ENCODE results near the gene WDR76. TPM values are rescaled to one million over a fixed set of nuclear protein-coding genes. Genes with fewer than 3 reads are reported as not detected.
"Not testable (repeated sequence)": the region's sequence is repeated elsewhere in the genome, so short reads cannot be mapped to it uniquely, and the experiment has no call there.

The WDR76 gene
- total RNA-seq, 2 experiments from 2014 or later, result 75.1 to 81.1 TPM

GRCh38 chr15:43800286-43801141, 26.3 kb upstream of the WDR76 start, which contains the start of gene HYPK:
Gene HYPK, plus strand, starts transcription at chr15:43800599. Its CDS starts 24 bp downstream, at chr15:43800623.
- H3K36me3 Mint-ChIP-seq, result peaks cover 47% of the 10 kb centered on the region
- peaks cover 3% of the 10 kb centered on the region for H3K9me3 Mint-ChIP-seq
- peak within 1 kb of the TSS; percentile 97 for H3K4me3 Mint-ChIP-seq

DNA sequence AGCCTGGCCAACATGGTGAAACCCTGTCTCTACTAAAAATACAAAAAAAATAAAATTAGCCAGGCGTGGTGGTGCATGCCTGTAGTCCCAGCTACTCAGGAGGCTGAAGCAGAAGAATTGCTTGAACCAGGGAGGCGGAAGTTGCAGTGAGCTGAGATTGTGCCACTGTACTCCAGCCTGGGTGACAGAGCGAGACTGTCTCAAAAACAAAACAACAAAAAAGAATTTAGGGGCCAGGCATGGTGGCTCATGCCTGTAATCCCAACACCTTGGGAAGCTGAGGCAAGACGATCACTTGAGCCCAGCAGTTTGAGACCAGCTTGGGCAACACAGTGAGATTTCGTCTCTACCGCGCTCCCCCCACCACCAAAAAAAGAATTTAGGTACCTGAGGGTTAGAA, 24.1 kb upstream of the WDR76 start:
- not testable (repeated sequence) for H3K4me3 Mint-ChIP-seq, H3K9me3 Mint-ChIP-seq, DNase-seq, H3K27me3 Mint-ChIP-seq, H3K27ac Mint-ChIP-seq
- Mint-ChIP-seq H3K36me3 (peaks cover 57% of the 10 kb centered on the region), H3K4me1 (peaks cover 29% of the 10 kb centered on the region)

More at GRCh38 chr15:43800286-43801141, 26.3 kb upstream of the WDR76 start, which contains the start of gene HYPK:
- peaks cover 40% of the 10 kb centered on the region for H3K4me1 Mint-ChIP-seq
- peak; percentile 88 for DNase-seq
- peak within 1 kb of the TSS; percentile 96 for H3K27ac Mint-ChIP-seq
- H3K27me3 Mint-ChIP-seq, result no peaks in the 10 kb centered on the region

- H3K4me1 Mint-ChIP-seq, result peaks cover 6% of the 10 kb centered on the region
- DNase-seq, result no peak
- peaks cover 36% of the 10 kb centered on the region for H3K36me3 Mint-ChIP-seq
Observed at GRCh38 chr15:43808435-43808950, 18.3 kb upstream of the WDR76 start.

DNA sequence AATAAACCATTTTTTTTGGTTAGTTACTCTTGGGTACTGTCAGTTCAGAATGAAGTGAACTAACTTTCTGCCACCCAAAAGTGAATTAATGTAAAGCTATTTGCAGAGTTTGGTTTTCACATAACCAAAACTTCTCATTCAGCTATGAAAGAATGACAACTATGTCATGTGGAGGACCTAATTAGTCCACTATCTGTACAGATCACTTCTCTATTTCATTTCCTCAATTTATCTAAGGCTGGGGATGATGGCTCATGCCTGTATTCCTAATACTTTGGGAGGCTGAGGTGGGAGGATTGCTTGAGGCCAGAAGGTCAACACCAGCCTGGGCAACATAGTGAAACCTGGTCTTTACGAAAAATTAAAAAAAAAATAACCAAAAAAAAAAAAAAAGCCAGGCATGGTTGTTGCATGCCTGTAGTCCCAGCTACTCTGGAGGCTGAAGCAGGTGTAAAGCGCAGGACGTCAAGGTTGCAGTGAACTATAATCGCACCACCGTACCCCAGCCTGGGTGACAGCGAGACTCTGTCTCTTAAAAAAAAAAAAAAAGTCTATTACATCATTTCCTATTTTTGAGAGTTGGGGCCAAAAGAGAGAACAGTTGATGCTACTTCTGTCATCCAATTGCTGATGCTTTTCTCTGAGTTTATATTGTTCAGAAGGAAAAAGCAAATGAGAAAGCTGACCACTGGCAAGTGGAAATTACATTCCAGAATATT, 17.7 kb upstream of the WDR76 start:
- no peak for DNase-seq
- Mint-ChIP-seq H3K9me3 (no peaks in the 10 kb centered on the region), H3K4me3 (no peak overlapping the region), H3K4me1 (peaks cover 6% of the 10 kb centered on the region), H3K27me3 (no peaks in the 10 kb centered on the region), H3K27ac (peak overlapping the region; percentile 61), H3K36me3 (peaks cover 36% of the 10 kb centered on the region)

More at GRCh38 chr15:43808435-43808950, 18.3 kb upstream of the WDR76 start:
- Mint-ChIP-seq H3K9me3 (no peaks in the 10 kb centered on the region), H3K4me3 (no peak overlapping the region), H3K27ac (no peak overlapping the region), H3K27me3 (no peaks in the 10 kb centered on the region)

- H3K4me3 Mint-ChIP-seq, H3K27me3 Mint-ChIP-seq, DNase-seq, H3K9me3 Mint-ChIP-seq, H3K27ac Mint-ChIP-seq: not testable (repeated sequence)
- peaks cover 11% of the 10 kb centered on the region for H3K4me1 Mint-ChIP-seq
- H3K36me3 Mint-ChIP-seq, result peaks cover 25% of the 10 kb centered on the region
Observed at GRCh38 chr15:43815064-43815463, 11.7 kb upstream of the WDR76 start.

GRCh38 chr15:43821505-43821904, 5.3 kb upstream of the WDR76 start:
- H3K9me3 Mint-ChIP-seq, result peaks cover 3% of the 10 kb centered on the region
- no peak for DNase-seq
- H3K4me1 Mint-ChIP-seq, result peaks cover 41% of the 10 kb centered on the region
- H3K36me3 Mint-ChIP-seq, result peaks cover 32% of the 10 kb centered on the region
- peak overlapping the region; percentile 7 for H3K27ac Mint-ChIP-seq
- H3K27me3 Mint-ChIP-seq, result no peaks in the 10 kb centered on the region
- peak overlapping the region; percentile 47 for H3K4me3 Mint-ChIP-seq

DNA sequence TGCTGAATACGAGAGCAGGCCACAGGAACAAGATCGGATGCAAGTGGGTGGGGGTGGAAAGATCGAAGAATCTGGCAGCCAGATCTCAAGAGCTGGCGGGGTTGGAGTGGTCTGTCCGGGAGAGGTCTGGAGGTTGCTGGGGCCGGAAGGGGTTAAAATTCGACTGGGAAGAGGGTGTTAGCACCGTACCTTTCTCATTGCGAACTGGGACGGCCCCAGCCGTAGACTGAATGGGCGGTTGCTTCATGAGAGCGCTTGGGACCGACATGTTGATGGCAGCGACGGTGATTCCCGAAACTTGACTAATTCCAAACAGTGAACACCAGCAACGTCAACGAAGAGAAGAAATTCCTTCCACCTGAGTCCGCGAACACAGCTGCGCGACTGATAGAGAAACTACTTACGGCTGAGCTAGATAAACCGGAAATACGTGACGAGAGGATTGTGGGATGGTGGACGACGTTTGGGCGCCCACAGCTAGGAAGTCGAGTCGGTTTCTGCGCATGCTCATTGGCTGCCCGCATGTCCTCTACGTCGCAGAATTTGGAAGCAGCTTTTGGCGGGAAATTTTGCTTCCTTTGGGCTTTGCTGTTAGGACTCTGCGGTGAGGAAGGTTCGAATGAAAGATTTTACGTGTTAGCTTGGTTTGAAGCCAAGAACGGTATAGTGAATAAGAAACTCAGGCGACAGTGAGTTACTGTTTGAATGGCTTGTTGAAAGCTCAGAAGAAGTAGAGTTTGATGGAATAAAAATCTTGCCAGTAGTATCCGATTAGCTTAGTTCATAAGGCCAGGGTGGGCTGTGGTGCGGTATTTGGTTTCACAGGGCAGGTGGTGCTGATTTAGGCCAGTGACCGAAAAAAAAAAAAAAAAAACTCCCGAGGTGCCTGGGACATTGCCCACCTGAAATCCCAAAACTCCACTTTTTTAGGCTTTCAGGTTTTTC, 2.2 kb upstream of the WDR76 start, which contains the start of gene MFAP1:
Gene MFAP1 (minus strand): TSS at position 389 of the 945 bp plus-strand sequence. CDS start 121 bp downstream, at position 268.
- peaks cover 47% of the 10 kb centered on the region for H3K4me1 Mint-ChIP-seq
- H3K36me3 Mint-ChIP-seq, result peaks cover 48% of the 10 kb centered on the region
- peak; percentile 88 for DNase-seq
- H3K9me3 Mint-ChIP-seq, result peaks cover 3% of the 10 kb centered on the region
- H3K4me3 Mint-ChIP-seq, result peak within 1 kb of the TSS; percentile 100
- peak within 1 kb of the TSS; percentile 98 for H3K27ac Mint-ChIP-seq
- H3K27me3 Mint-ChIP-seq, result no peaks in the 10 kb centered on the region

- DNase-seq, result not testable (repeated sequence)
- H3K4me3 Mint-ChIP-seq, result peak overlapping the region; percentile 22
- peak overlapping the region; percentile 98 for H3K27ac Mint-ChIP-seq
Observed at GRCh38 chr15:43825305-43825704, 1.5 kb upstream of the WDR76 start.

DNA sequence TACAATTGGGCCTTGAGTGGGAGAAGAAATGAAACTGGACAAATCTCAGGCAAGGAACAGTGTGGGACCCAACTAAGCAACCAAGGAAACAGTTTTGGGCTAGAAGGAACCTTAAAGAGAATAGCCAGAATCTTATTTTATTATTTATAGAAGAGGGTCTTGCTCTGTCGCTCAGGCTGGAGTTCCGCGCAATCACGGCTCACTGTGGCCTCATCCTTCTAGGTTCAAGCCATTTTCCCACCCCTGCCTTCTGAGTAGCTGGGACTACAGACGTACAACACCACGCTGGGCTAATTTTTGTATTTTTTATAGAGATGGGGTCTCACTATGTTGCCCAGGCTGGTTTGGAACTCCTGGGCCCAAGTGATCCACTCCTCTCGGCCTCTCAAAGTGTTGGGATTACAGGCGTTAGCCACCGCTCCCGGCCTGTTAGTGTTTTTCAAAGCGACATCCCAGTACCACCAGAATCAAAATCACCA, 734 bp upstream of the WDR76 start:
- H3K27ac Mint-ChIP-seq, result peak overlapping the region; percentile 96
- peaks cover 48% of the 10 kb centered on the region for H3K4me1 Mint-ChIP-seq
- H3K9me3 Mint-ChIP-seq, result peaks cover 3% of the 10 kb centered on the region
- H3K36me3 Mint-ChIP-seq, result peaks cover 53% of the 10 kb centered on the region
- peak overlapping the region; percentile 88 for H3K4me3 Mint-ChIP-seq
- DNase-seq, result no peak
- H3K27me3 Mint-ChIP-seq, result no peaks in the 10 kb centered on the region

More at GRCh38 chr15:43825305-43825704, 1.5 kb upstream of the WDR76 start:
- Mint-ChIP-seq H3K4me1 (peaks cover 50% of the 10 kb centered on the region), H3K36me3 (peaks cover 52% of the 10 kb centered on the region)
- H3K9me3 Mint-ChIP-seq, H3K27me3 Mint-ChIP-seq: not testable (repeated sequence)

DNA sequence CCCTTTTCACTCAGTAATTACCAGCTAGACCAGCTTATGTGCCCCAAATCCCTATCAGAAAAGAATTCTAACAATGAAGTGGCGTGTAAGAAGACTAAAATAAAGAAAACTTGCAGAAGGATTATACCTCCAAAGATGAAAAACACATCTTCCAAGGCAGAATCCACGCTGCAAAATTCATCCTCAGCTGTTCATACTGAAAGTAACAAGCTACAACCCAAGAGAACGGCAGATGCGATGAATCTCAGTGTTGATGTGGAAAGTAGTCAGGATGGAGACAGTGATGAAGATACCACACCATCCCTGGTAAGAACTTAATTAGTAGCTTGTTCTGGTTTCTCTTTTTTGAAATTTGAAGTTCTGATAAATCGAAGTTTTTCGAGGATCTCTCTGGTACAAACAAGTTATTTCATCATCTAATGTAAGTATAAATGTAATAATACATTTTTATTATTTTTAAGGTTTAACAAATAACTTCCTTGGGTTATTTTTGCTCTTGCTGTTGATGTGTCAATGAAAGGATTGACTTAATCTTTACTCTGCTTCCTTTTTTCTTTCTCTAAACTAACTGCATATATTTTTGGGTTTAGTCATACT, 1.4 kb downstream of the WDR76 start:
- peaks cover 3% of the 10 kb centered on the region for H3K9me3 Mint-ChIP-seq
- peak; percentile 24 for DNase-seq
- peaks cover 61% of the 10 kb centered on the region for H3K36me3 Mint-ChIP-seq
- peak overlapping the region; percentile 88 for H3K4me3 Mint-ChIP-seq
- H3K27me3 Mint-ChIP-seq, result no peaks in the 10 kb centered on the region
- peaks cover 40% of the 10 kb centered on the region for H3K4me1 Mint-ChIP-seq
- peak overlapping the region; percentile 96 for H3K27ac Mint-ChIP-seq

DNA sequence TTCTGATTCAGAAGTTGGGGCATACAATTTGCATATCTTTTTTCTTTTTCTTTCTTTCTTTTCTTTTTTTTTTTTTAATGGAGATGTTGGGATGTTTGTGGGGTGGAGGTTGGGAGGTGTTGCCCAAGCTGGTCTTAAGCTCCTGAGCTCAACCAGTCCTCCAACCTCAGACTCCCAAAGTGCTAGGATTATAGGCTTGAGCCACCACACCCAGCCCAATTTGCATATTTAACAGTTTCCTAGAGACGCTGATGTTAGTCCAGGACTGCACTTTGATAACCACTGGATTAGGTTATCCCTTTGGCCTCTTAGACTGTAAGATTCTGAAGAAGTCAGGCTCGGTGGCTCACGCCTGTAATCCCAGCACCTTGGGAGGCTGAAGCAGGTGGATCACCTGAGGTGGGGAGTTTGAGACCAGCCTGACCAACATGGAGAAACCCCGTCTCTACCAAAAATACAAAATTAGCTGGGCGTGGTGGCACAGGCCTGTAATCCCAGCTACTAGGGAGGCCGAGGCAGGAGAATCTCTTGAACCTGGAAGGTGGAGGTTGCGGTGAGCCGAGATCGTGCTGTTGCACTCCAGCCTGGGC, 3.2 kb downstream of the WDR76 start:
- not testable (repeated sequence) for H3K4me3 Mint-ChIP-seq, DNase-seq, H3K27ac Mint-ChIP-seq, H3K27me3 Mint-ChIP-seq, H3K9me3 Mint-ChIP-seq
- H3K4me1 Mint-ChIP-seq, result peaks cover 32% of the 10 kb centered on the region
- peaks cover 56% of the 10 kb centered on the region for H3K36me3 Mint-ChIP-seq

- not testable (repeated sequence) for H3K9me3 Mint-ChIP-seq, H3K27me3 Mint-ChIP-seq, DNase-seq, H3K27ac Mint-ChIP-seq, H3K4me3 Mint-ChIP-seq
- Mint-ChIP-seq H3K4me1 (peaks cover 28% of the 10 kb centered on the region), H3K36me3 (peaks cover 59% of the 10 kb centered on the region)
Observed at GRCh38 chr15:43830691-43831275, 4.0 kb downstream of the WDR76 start.

DNA sequence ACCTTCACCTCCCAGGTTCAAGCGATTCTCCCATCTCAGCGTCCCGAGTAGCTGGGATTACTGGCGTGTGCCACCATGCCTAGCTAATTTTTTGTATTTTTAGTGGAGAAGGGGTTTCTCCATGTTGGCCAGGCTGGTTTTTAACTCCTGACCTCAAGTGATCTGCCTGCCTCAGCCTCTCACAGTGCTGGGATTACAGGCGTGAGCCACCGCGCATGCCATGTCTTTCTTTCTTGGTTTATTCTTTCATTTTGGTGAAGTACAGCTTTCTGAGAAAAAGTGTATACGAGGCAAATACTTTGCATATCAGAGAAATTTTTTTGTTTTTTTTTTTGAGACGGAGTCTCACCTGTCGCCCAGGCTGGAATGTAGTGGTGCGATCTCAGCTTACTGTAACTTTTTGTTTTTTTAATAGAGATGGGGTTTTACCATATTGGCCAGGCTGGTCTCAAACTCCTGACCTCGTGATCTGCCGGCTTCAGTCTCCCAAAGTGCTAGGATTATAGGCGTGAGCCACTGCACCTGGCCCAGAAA, 4.8 kb downstream of the WDR76 start:
- not testable (repeated sequence) for H3K4me3 Mint-ChIP-seq, DNase-seq, H3K27me3 Mint-ChIP-seq, H3K9me3 Mint-ChIP-seq, H3K27ac Mint-ChIP-seq
- Mint-ChIP-seq H3K4me1 (peaks cover 24% of the 10 kb centered on the region), H3K36me3 (peaks cover 55% of the 10 kb centered on the region)

All from activated naive CD8-positive, alpha-beta T cell treated with anti-CD3 and anti-CD28 coated beads for 36 hours (primary cell).